CD14-positive monocyte (primary cell): ENCODE results near the gene SCRN1. TPM values are rescaled to one million over a fixed set of nuclear protein-coding genes. Genes with fewer than 3 reads are reported as not detected.

Experiments used
- DNase-seq, 3 donors: peaks; one replicate each; pipeline ENCODE4 v3.0.0-alpha.2; 2011 to 2022
- H2AFZ ChIP-seq: 2 replicates; pipeline ENCODE4 v1.6.0; 2012; ENCODE audit warnings: mild to moderate bottlenecking, low read depth, low read length, inconsistent platforms; ENCODE audit not compliant: insufficient read depth, poor library complexity, severe bottlenecking
- H3K27ac ChIP-seq, 2 donors: 1 replicate in 1 of 2; 2 replicates in 1 of 2; pipeline ENCODE4 v1.5.1; 2012 to 2013; ENCODE audit warnings: low read length in 2 of 2, control low read depth in 1 of 2, inconsistent platforms in 1 of 2, low read depth in 1 of 2, mild to moderate bottlenecking in 1 of 2
- H3K27me3 ChIP-seq, 2 donors: one replicate each; pipeline versions ENCODE4 v1.6.0 to v1.6.1; 2011 to 2013; ENCODE audit warnings: low read length in 2 of 2; ENCODE audit not compliant: control insufficient read depth in 2 of 2, insufficient read depth in 2 of 2
- H3K36me3 ChIP-seq, 2 donors: replicated peaks in 1 of 2; 1 replicate in 1 of 2; 2 replicates in 1 of 2; pipeline versions ENCODE4 v1.5.1 to v1.6.1; 2012 to 2013; ENCODE audit warnings: low read length in 2 of 2, control low read depth in 1 of 2, inconsistent platforms in 1 of 2, mild to moderate bottlenecking in 1 of 2; ENCODE audit not compliant: insufficient read depth in 2 of 2, control insufficient read depth in 1 of 2
- H3K4me1 ChIP-seq, 2 donors: 1 replicate in 1 of 2; 2 replicates in 1 of 2; pipeline versions ENCODE4 v1.5.1 to v1.6.1; 2012 to 2013; ENCODE audit warnings: low read length in 2 of 2, control low read depth in 1 of 2, inconsistent platforms in 1 of 2, mild to moderate bottlenecking in 1 of 2, moderate library complexity in 1 of 2; ENCODE audit not compliant: insufficient read depth in 2 of 2, control insufficient read depth in 1 of 2
- H3K4me2 ChIP-seq: replicated peaks from 2 replicates; pipeline ENCODE3; 2012; ENCODE audit warnings: low read length, moderate library complexity, mild to moderate bottlenecking; ENCODE audit not compliant: poor library complexity, severe bottlenecking; ENCODE audit errors: extremely low read depth
- H3K4me3 ChIP-seq, 3 experiments: fragments of 200-600 bp in 1 of 3; sonication (generic) in 1 of 3; replicated peaks in 1 of 3; 1 replicate in 2 of 3; 2 replicates in 1 of 3; pipeline ENCODE4 v1.5.1; 2011 to 2013; ENCODE audit warnings: low read length in 3 of 3, mild to moderate bottlenecking in 3 of 3, control low read depth in 2 of 3, low read depth in 2 of 3, inconsistent platforms in 1 of 3, moderate library complexity in 1 of 3
- H3K79me2 ChIP-seq: 2 replicates; pipeline ENCODE4 v1.6.0; 2012; ENCODE audit warnings: mild to moderate bottlenecking, control low read depth, inconsistent platforms, low read length, moderate library complexity; ENCODE audit not compliant: insufficient read depth
- H3K9ac ChIP-seq: 2 replicates; pipeline ENCODE4 v1.6.0; 2017; ENCODE audit warnings: low read length, mild to moderate bottlenecking; ENCODE audit not compliant: insufficient read depth, poor library complexity, severe bottlenecking
- H3K9me3 ChIP-seq, 2 donors: replicated peaks in 1 of 2; 1 replicate in 1 of 2; 2 replicates in 1 of 2; pipeline versions ENCODE4 v1.5.1 to v1.6.1; 2012 to 2013; ENCODE audit warnings: low read length in 2 of 2, control low read depth in 1 of 2; ENCODE audit not compliant: control insufficient read depth in 1 of 2, insufficient read depth in 1 of 2
- H4K20me1 ChIP-seq: 2 replicates; pipeline ENCODE4 v1.6.0; 2012; ENCODE audit warnings: mild to moderate bottlenecking, low read length, control low read depth, moderate library complexity; ENCODE audit not compliant: insufficient read depth
- H3K27ac Mint-ChIP-seq, 7 donors: one replicate each; pipeline ENCODE4 v1.8.0; 2020; ENCODE audit warnings: mild to moderate bottlenecking in 7 of 7, mixed read lengths in 7 of 7, moderate library complexity in 6 of 7, inconsistent platforms in 2 of 7
- H3K27me3 Mint-ChIP-seq, 3 donors: one replicate each; pipeline ENCODE4 v1.8.0; 2021 to 2022; ENCODE audit warnings: low read depth in 3 of 3, mild to moderate bottlenecking in 3 of 3, mixed read lengths in 3 of 3, moderate library complexity in 3 of 3, inconsistent platforms in 1 of 3
- H3K36me3 Mint-ChIP-seq, 2 donors: one replicate each; pipeline ENCODE4 v1.8.0; 2020; ENCODE audit warnings: mixed read lengths in 2 of 2, inconsistent platforms in 1 of 2, mild to moderate bottlenecking in 1 of 2
- H3K4me1 Mint-ChIP-seq: one replicate; pipeline ENCODE4 v1.8.0; 2020; ENCODE audit warnings: mild to moderate bottlenecking, mixed read lengths
- H3K4me3 Mint-ChIP-seq, 2 donors: one replicate each; pipeline ENCODE4 v1.8.0; 2020; ENCODE audit warnings: mild to moderate bottlenecking in 2 of 2, mixed read lengths in 2 of 2, moderate library complexity in 1 of 2
- H3K9me3 Mint-ChIP-seq, 7 donors: one replicate each; pipeline ENCODE4 v1.8.0; 2020 to 2022; ENCODE audit warnings: mixed read lengths in 7 of 7, mild to moderate bottlenecking in 6 of 7, moderate library complexity in 6 of 7, inconsistent platforms in 2 of 7
- CTCF ChIP-seq: fragments of 200-600 bp; IDR thresholded peaks from one replicate; pipeline ENCODE4 v1.8.0; 2022; ENCODE audit warnings: antibody characterized with exemption, mild to moderate bottlenecking
- WGBS: methylation state at CpG from one replicate; pipeline ENCODE4 v1.1.5; 2013; ENCODE audit warnings: missing lambda C conversion rate; ENCODE audit not compliant: insufficient coverage; 5-methylcytosine and 5-hydroxymethylcytosine counted together
- intact Hi-C, 2 donors: fragments of 100-400 bp; cut with micrococcal nuclease; formaldehyde crosslinking; loops; one replicate each; pipeline versions ENCODE4 v1.15.0 to v1.15.1; 2023
- polyA plus RNA-seq, 3 donors: library from polyadenylated mRNA; depleted of rRNA in 1 of 3; unstranded in 2 of 3; stranded (reverse) in 1 of 3; fragments of 300-500 nt in 2 of 3; fragments of >200 nt in 1 of 3; fragmentation: Illumina TruSeq in 2 of 3; gene quantifications; 1 replicate in 2 of 3; 2 replicates in 1 of 3; pipeline ENCODE4 v1.2.3, GENCODE V29; 2012 to 2021

Gene SCRN1
- polyA plus RNA-seq, 3 donors = 8.4 to 12.1 (median 8.6) TPM

GRCh38 chr7:29956487-29956836, 33.1 kb downstream of the SCRN1 start:
- Histone ChIP-seq H3K79me2 (no peaks in the 10 kb centered on the region), H3K4me1 (peaks cover 29 to 44% of the 10 kb centered on the region in 2 donors), H3K27me3 (no peaks in the 10 kb centered on the region), H3K4me2 (peak overlapping the region; percentile 53), H4K20me1 (no peaks in the 10 kb centered on the region), H3K9me3 (no peaks in the 10 kb centered on the region), H3K36me3 (peaks cover 7 to 16% of the 10 kb centered on the region in 2 donors), H3K27ac (peak overlapping the region in 1 of 2 donors; percentile 49), H3K9ac (no peak overlapping the region), H3K4me3 (peak overlapping the region in 1 of 3 experiments; percentile 53), H2AFZ (no peak overlapping the region)
- Mint-ChIP-seq H3K9me3 (peaks cover 0 to 2% (median 0%) of the 10 kb centered on the region in 7 donors), H3K4me1 (peaks cover 37% of the 10 kb centered on the region), H3K36me3 (peaks cover 13 to 14% of the 10 kb centered on the region in 2 donors), H3K27me3 (peaks cover 1 to 3% (median 1%) of the 10 kb centered on the region in 3 donors), H3K4me3 (peak overlapping the region in 1 of 2 donors; percentile 81), H3K27ac (peak overlapping the region in 5 of 7 donors; percentile 32 to 75 (median 67))
- intact Hi-C loops = no loop called here
- DNase-seq = no peak
- WGBS = 0% methylated on average over 1 of the region's 3 CpGs
- TF ChIP-seq CTCF = no peak

- Mint-ChIP-seq H3K27me3 (peaks cover 1 to 3% (median 1%) of the 10 kb centered on the region in 3 donors), H3K27ac (peak overlapping the region in 5 of 7 donors; percentile 32 to 75 (median 67)), H3K4me3 (peak overlapping the region in 1 of 2 donors; percentile 81), H3K36me3 (peaks cover 17 to 18% of the 10 kb centered on the region in 2 donors), H3K4me1 (peaks cover 37% of the 10 kb centered on the region), H3K9me3 (peaks cover 0 to 5% (median 3%) of the 10 kb centered on the region in 7 donors)
- WGBS = 0% methylated on average over 5 of the region's 8 CpGs
- Histone ChIP-seq H3K9me3 (peaks cover 3 to 4% of the 10 kb centered on the region in 2 donors), H2AFZ (no peak overlapping the region), H4K20me1 (no peaks in the 10 kb centered on the region), H3K27me3 (no peaks in the 10 kb centered on the region), H3K36me3 (peaks cover 12 to 21% of the 10 kb centered on the region in 2 donors), H3K9ac (no peak overlapping the region), H3K4me2 (peak overlapping the region; percentile 53), H3K27ac (peak overlapping the region in 1 of 2 donors; percentile 49), H3K79me2 (no peaks in the 10 kb centered on the region), H3K4me1 (peaks cover 29 to 44% of the 10 kb centered on the region in 2 donors), H3K4me3 (peak overlapping the region in 1 of 3 experiments; percentile 53)
- TF ChIP-seq CTCF = no peak
- intact Hi-C loops = no loop called here
- DNase-seq = peak; percentile 70 to 76 (median 73)
These were observed 33.7 kb downstream of the SCRN1 start for GRCh38 chr7:29955799-29956486.
